Putamen (tissue), 1 donor: ENCODE data around the gene CPLX1.
"Not testable (repeated sequence)": the region's sequence is repeated elsewhere in the genome, so short reads cannot be mapped to it uniquely, and the experiment has no call there.

Experiments used
- DNase-seq: peaks from one replicate; pipeline ENCODE4 v3.0.0-alpha.2; 2016; ENCODE audit warnings: low spot score

The CPLX1 gene

DNA sequence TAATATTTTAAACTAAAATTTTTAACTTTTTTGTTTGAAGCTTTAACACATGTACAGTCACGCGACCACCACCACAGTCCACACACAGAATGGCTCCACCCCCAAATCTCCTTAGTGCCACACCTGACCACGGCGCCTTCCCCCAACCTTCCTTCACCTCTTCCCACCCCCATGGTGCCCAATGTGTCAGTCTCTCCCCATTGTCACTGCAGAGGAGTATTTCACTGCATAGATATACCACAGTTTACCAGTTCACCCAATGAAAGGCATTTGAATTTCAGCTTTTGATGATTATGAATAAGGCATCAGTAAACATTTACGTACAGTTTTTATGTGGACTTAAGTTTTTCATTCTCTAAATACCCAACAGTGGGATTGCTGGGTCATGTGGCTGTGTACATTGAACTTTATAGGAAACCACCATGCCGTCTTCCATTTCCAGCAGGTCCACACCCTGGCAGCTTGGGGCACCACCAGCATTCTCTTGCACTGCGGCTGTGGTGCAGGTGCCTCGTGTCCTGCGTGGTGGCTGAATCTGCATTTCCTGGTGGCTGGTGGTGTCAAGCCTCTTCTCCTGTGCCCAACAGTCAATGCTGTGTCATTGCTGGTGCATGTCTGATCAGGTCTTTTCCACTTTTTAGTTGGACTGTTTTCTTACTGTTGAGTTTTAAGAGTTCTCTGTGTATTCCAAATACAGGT lies 49.0 kb downstream of the CPLX1 start:
- no peak for DNase-seq

DNA sequence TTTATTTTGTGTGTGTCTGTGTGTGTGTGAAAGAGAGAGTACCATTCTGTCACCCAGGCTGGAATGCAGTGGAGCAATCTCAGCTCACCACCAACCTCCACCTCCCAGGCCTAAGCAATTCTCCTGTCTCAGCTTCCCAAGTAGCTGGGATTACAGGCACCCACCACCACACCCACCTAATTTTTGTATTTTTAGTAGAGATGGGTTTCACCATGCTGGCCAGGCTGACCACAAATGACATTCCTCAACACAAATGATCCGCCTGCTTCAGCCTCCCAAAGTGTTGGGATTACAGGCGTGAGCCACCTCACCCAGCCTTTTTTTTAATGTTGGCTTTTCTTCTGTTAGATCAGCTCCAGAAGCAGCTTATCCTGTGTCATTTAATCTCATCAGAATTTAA lies 50.4 kb downstream of the CPLX1 start:
- not testable (repeated sequence) for DNase-seq

- not testable (repeated sequence) for DNase-seq
Observed at GRCh38 chr4:774419-775092, 51.4 kb downstream of the CPLX1 start.

DNA sequence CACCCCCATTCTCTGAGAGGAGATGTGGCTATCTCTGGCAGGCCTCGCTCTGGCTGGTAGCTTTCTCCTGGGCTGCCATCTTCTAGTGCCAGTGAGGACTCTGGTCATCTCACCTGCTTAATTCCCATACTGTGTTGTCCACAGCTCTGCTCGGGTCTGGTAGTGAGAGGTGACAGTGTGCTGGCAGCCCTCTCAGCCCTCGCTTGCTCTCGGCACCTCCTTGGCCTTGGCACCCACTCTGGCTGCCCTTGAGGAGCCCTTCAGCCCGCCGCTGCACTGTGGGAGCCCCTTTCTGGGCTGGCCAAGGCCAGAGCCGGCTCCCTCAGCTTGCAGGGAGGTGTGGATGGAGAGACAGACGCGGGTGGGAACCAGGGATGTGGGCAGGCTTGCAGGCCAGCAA lies 52.7 kb downstream of the CPLX1 start:
- DNase-seq: no peak

DNA sequence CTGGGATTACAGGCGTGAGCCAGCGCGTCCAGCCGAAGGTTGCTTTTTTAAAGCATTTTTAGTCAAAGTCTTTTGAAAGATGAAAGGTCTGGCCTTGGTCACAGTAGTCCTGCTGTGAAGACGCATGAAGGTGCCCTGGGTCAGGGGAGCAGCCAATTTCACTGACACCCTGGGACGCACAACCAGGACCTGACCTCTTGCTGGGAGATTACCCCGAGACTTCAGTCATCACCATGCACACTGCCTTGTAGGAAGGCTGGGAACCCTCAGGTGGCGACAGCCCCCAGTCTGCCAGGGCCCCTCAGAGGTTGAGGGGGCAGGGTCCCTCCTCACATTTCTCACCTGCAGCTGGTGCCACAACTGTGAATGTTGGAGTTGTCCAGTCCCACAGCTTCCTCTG lies 53.2 kb downstream of the CPLX1 start:
- no peak for DNase-seq

DNA sequence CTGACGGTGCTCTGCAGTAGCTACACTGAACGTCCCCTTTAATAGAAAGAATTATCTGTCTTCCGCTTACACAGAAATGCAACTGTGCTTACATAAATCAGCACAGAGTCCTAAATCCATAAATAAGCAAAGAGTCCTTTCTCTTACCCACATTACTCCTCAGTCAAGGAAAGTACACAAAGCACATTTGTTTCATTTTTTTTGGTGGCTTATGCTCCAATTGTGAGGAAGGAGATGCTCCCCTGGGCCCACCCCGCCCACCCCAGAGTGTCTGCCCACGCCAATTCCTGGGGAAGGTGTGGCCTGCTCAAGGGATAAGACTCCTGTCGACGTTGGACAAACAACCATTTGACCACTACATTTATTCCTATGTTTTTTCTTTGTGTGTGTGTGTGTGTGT lies 53.8 kb downstream of the CPLX1 start:
- no peak for DNase-seq

- no peak for DNase-seq
Observed at GRCh38 chr4:771464-771863, 54.5 kb downstream of the CPLX1 start.

DNA sequence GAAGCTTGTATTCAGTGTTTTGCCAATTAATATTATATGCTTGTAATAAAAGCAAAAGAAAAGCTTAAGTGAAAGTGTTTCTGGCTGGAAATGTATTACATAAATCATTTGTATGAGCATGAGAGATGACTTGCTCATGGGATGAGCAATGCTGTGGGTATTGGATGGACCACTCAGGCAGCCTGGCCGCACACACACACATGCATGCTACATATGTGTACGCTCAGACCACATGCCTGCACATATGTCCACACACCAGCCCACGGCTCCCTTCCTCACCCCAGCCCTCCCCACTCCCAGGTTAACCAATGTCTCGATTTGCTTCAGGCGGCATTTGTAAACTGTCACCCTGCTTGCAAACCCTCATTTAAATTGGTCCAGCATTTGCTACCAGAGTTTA lies 55.9 kb downstream of the CPLX1 start:
- DNase-seq: no peak

GRCh38 chr4:769511-769910 lies 56.4 kb downstream of the CPLX1 start:
- DNase-seq: no peak

DNA sequence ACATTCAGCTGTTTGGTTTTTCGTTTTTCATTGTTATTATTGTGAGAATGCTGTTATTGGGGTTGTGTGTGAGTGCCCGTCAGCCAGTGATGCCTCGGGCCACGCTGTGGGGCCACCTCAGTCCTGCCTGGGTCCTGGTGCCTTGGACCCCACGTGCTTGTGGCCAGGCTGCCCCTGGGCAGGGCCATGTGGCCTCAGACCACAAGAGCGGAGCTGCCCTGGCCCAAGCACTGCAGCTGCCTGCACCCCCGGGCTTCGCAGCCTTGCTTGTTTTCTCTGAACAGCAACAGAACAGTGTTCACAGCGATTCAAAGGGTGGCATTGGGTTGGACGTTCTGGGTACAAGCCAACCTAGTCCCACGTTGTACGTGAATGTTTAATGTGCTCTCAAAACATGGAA lies 56.9 kb downstream of the CPLX1 start:
- DNase-seq: no peak

- DNase-seq: no peak
Observed at GRCh38 chr4:768076-768475, 57.9 kb downstream of the CPLX1 start.

DNA sequence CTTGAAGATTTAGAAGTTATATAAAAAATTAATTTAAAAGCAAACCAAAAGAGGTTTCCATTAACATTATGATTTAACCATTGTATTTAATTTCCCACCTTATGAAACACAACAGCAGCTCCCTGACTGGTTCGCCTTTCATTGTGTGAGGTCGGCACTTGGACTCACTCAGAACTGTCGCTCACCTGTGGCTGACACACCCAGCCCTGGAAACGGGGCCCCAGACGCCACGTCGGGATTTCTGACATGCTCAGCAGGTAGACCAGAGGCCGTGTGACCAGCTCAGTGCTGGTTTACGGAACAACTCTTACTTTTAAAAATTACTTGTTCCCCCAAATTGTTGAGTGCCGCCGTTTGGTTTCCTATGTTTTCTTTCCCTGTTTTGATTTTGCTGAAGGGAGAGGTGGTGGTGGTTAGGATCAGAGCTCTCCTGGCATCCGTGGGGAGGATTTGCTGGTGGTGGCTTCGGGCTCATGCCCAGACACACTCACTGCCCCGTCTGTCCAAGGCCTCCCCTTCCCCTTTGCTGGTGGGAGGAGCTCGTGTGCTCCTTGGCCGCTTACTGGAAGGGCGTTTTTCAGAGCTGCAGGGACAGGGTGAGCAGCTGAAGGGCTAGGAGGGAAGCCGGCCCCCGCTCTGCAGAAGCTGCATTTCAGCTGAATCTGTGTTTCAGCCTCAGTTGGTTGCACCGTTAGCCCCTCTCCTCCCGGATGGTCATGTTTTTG lies 59.2 kb downstream of the CPLX1 start:
- DNase-seq: no peak

GRCh38 chr4:766152-766515 lies 59.8 kb downstream of the CPLX1 start:
- peak; percentile 63 for DNase-seq

DNA sequence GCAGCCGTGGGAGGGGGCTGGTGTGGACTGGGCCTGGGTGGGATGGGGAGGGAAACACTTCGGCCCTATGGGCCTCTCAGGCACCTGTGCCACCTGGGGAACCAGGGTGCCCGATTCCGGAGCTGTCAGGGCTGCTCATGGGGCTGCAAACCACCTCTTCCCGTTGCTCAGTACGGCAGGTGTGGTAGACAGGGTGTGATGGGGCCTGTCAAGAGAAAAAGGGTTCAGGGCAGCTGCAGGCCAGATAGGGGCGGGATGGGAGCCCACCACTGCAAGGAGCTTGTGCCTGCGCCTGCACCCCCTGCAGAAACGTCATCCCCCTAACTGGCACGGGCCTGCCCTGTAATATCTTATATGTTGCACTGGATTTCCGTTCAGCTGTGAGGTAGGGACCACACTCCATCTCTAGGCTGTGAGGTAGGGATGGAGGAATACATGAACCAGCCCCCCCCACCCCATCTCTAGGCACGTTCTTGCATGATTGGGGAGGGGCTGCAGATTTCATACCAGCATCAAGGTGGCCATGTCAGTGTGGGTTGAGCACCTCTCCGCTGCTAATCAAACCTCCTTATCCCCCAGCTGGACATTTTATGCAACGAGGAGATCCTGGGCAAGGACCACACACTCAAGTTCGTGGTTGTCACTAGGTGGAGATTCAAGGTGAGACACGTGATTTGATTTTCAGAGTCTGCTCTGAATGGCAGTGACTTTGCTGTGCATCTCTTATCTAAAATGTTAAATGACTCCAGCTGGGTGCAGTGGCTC lies 61.3 kb downstream of the CPLX1 start:
- no peak for DNase-seq

DNA sequence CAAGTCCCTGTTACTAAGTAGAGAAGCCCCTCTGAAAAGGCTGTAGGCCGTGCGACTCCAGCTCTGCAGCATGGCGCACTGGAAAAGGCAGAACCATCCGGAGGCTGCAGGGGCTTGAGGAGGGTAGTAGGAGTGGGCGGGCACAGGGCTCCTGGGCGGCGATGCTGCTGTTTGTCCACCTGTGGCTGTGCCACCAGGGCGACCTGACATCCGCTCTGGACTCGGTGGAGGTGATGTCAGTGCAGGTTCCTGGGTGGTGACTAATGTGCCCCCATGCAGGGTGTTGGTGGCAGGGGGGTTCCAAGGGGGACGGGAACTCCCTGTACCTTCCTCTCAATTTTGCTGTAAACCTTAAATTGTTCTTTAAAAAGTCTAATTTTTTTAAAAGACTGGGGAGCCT lies 62.0 kb downstream of the CPLX1 start:
- no peak for DNase-seq

GRCh38 chr4:763191-763810 lies 62.6 kb downstream of the CPLX1 start:
- DNase-seq: no peak

- no peak for DNase-seq
Observed at GRCh38 chr4:762211-763190, 63.4 kb downstream of the CPLX1 start.

DNA sequence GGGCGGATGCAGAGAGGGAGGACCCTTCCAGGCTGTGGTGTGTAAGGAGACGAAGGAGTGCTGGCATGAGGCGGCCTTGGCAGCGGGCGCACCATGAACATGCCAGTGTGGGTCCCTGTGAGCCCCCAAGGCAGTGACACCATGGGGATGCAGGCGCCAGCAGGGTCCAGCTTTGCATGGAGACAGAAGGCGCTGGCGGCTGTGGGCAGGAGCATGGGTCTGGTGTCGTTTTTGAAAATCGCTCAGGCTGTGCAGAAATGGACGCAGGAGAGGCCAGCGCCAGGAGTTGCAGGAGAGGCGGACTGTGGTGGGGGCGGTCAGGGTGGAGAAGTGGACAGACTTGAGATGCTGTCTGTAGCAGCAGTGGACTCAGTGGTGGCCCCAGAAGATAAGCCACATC lies 64.2 kb downstream of the CPLX1 start:
- no peak for DNase-seq

GRCh38 chr4:761086-761485 lies 64.8 kb downstream of the CPLX1 start:
- no peak for DNase-seq

DNA sequence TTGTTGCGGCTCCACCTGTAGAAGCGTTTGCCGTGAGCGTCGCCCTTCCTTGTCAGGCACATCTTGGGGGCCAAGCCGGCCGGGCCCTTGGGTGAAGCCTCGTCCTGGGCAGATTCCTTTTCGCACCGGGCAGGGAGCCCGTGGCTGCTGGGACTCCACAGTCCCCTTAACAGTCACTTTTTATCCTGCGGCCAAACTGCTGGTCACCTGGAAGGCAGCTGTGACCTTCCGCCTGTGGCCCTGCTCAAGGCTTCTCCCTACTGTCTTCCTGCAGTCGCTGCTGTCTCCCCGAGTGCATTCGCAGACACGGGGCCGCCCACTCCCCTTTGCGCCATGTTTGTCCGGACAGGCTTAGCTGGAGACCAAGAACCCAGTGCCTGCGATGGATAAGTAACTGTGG lies 65.3 kb downstream of the CPLX1 start:
- DNase-seq: no peak

DNA sequence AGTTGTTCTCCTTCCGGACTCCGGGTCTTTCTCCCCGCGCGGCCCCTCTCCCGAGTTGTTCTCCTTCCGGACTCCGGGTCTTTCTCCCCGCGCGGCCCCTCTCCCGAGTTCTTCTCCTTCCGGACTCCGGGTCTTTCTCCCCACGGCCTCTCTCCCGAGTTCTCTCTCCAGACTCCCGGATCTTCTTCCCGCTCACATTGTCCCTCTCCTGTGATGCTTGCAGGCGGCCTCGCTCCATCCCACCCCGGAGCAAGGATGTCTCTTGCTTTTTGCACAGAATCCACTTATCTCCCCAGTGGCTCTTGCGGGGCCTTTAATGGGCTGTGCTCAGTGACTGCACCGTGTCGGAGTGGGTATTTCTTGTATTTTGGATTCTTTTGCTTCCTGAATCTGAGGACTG lies 66.1 kb downstream of the CPLX1 start:
- not testable (repeated sequence) for DNase-seq
